ENCODE data around the gene COL4A5.

- TF ChIP-seq FOXA1 (IDR thresholded peaks at IDR 0.05) = no peak
- TF ChIP-seq RAD21 (IDR thresholded peaks at IDR 0.05) = no peak
- no peak for TF ChIP-seq CTCF (IDR thresholded peaks at IDR 0.05; ENCODE audit: low read depth, low read length, missing input control)
- no peak for TF ChIP-seq ATF3 (IDR thresholded peaks at IDR 0.05)
- TF ChIP-seq JUND (IDR thresholded peaks at IDR 0.05) = no peak
Measured at GRCh38 chrX:108417257-108417656, 22.4 kb upstream of the COL4A5 start.
